ENCODE measurements around the gene SPATA45.

Gene SPATA45

DNA sequence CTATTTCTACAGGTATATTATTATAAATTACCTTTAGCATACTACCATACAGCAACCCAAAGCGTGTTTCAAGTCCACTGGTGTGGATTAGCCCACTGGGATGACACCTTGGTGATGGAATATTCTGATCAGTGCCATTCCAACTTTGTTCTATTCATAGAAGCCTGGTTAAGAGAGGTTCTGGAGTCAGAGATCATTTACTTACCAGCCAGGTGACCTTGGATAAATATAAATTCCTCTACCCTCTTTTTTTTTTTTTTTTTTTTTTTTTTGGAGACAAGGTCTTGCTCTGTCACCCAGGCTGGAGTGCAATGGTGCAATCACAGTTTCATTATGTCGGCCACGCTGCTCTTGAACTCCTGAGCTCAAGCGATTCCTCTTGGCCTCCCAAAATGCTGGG is at the start of gene SPATA45:
SPATA45 (minus strand) TSS at position 101 of the 400 bp plus-strand sequence. CDS start 11,500 bp downstream, outside the sequence.
- TF ChIP-seq, protein P1, sequence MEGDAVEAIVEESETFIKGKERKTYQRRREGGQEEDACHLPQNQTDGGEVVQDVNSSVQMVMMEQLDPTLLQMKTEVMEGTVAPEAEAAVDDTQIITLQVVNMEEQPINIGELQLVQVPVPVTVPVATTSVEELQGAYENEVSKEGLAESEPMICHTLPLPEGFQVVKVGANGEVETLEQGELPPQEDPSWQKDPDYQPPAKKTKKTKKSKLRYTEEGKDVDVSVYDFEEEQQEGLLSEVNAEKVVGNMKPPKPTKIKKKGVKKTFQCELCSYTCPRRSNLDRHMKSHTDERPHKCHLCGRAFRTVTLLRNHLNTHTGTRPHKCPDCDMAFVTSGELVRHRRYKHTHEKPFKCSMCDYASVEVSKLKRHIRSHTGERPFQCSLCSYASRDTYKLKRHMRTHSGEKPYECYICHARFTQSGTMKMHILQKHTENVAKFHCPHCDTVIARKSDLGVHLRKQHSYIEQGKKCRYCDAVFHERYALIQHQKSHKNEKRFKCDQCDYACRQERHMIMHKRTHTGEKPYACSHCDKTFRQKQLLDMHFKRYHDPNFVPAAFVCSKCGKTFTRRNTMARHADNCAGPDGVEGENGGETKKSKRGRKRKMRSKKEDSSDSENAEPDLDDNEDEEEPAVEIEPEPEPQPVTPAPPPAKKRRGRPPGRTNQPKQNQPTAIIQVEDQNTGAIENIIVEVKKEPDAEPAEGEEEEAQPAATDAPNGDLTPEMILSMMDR (IDR thresholded peaks at IDR 0.05; ENCODE audit: low read depth, low read length): no peak
- no peak within 1 kb of the TSS for H3K4me3 ChIP-seq (ENCODE audit: low read depth, low read length)

DNA sequence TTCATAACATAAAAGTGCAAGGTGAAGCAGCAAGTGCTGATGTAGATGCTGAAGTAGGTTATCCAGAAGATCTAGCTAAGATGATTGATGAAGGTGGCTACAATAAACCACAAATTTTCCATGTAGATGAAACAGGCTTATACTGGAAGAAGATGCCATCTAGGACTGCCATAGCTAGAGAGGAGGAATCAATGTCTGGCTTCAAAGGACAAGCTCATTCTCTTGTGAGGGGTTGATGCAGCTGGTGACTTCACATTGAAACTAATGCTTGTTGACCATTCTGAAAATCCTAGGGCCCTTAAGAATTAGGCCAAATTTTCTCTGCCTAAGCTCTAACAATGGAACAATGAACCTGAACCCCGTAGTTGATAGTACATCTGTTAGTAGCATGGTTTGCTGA is 44.7 kb upstream of the SPATA45 start:
- TF ChIP-seq, protein P1 (IDR thresholded peaks at IDR 0.05; ENCODE audit: low read depth, low read length): no peak
- H3K4me3 ChIP-seq (ENCODE audit: low read depth, low read length): no peak overlapping the region

DNA sequence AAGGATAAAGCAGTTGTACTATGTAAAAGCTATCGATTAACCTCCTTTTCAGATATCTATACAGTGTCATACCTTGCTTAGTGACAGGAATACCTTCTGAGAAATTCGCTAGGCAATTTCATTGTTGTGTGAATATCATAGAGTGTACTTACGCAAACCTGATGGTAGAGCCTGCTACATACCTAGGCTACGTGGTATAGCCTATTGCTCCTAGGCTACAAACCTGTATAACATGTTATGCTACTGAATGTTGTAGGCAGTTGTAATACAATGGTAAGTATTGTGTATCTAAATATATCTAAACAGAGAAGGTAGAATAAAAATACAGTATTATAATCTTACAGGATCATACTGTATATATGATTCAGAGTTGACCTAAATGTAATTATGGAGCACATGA is 37.1 kb upstream of the SPATA45 start:
- no peak overlapping the region for H3K4me3 ChIP-seq (ENCODE audit: low read depth, low read length)
- TF ChIP-seq, protein P1 (IDR thresholded peaks at IDR 0.05; ENCODE audit: low read depth, low read length): no peak

DNA sequence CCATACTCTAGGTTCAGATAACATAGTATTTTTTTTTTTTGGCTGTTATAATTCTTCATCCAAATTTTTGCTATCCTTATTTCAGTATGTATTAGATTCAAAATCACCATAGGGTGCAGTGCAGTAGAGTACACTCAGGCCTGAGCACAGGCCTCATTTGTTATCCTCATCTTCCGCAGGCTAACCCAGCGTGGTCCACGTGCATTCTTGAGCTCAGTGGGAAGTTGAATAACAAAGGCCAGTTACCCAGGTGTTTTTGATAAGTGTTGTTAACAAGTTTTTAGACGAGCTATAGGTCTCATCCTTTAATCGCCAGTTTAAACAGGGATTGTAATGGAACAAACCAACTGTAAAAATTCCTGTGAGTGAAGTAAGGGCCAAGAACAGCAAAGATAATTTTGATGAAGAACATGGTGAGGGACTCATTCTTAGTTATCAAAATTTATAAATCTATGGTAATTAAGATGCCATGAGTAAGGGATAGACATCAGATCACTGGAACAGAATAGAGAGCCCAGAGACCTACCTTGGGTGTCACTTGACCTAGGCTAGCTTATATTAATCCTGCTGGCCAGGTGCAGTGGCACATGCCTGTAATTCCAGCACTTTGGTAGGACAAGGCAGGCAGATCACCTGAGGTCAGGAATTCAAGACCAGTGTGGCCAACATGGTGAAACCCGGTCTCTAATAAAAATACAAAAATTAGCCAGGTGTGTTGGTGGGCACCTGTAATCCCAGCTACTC is 32.7 kb upstream of the SPATA45 start:
- no peak overlapping the region for H3K4me3 ChIP-seq (ENCODE audit: low read depth, low read length)

DNA sequence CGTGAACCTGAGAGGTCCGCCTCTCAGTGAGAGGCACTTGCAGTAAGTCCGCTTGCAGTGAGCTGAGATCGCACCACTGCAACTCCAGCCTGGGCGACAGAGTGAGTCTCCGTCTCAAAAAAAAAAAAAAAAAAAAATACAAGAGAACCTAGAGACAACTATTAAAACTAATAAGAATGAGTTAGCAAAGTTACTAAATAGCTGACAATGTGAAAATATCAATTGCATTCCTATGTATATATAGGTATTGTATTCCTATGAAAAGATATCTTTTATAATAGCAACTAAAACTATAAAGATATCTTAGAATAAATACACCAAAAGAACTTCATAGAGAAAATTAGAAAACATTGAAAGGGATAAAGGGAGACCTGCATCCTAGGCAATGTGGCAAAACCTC is 31.0 kb upstream of the SPATA45 start:
- TF ChIP-seq, protein P1 (IDR thresholded peaks at IDR 0.05; ENCODE audit: low read depth, low read length): no peak
- H3K4me3 ChIP-seq (ENCODE audit: low read depth, low read length): no peak overlapping the region

More for the DNA sequence above, 32.7 kb upstream of the SPATA45 start:
- TF ChIP-seq, protein P1 (IDR thresholded peaks at IDR 0.05; ENCODE audit: low read depth, low read length): no peak

DNA sequence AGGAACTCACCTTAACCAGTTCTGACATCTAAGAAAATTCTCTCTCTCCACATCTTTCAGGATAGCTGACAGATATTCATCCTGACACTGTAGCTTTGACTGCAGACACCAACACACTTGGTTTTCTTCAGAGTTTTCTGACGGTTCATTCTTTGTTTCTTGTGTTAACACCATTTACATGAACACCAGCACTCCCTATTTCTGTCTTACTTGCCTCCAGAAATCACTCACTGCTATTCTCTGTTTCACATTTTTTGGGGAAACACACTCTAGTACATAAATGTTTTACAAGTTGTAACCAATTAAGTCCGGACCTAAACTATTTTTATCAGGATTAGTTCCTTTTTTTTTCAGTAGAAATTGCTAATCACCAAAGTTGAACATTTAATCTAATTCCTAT is 26.1 kb upstream of the SPATA45 start:
- no peak overlapping the region for H3K4me3 ChIP-seq (ENCODE audit: low read depth, low read length)
- TF ChIP-seq, protein P1 (IDR thresholded peaks at IDR 0.05; ENCODE audit: low read depth, low read length): no peak

DNA sequence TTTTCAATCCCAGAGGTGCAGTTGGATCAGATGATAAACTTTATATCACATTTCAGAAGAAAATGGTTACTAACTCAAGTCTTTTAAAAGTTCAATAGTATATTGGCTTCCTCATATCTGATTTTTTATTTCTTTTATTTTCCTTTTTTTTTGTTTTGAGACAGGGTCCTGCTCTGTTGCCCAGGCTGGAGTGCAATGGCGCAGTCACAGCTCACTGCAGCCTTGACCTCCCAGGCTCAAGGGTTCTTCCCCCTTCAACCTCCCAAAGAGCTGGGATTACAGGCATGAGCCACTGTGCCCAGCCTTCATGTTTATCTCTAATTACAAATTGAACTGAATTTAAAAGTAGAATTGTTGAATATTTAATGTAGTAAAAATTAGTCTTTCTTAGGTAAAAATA is 24.5 kb upstream of the SPATA45 start:
- TF ChIP-seq, protein P1 (IDR thresholded peaks at IDR 0.05; ENCODE audit: low read depth, low read length): no peak
- H3K4me3 ChIP-seq (ENCODE audit: low read depth, low read length): no peak overlapping the region
